NB4 (cell line): ENCODE data around the gene LZTFL1.

Source experiments
- DNase-seq: peaks from one replicate; pipeline ENCODE4 v3.0.0; 2010; ENCODE audit warnings: low read depth
- H3K4me3 ChIP-seq: one replicate; pipeline ENCODE4 v1.5.1; 2011; ENCODE audit warnings: mild to moderate bottlenecking, low read depth, low read length, moderate library complexity
- MYC ChIP-seq: IDR thresholded peaks from 2 replicates; pipeline ENCODE4 v1.6.1; 2011; ENCODE audit warnings: low read depth, low read length
- POLR2A ChIP-seq: IDR thresholded peaks from 2 replicates; pipeline ENCODE4 v1.6.1; 2011; ENCODE audit warnings: mild to moderate bottlenecking; ENCODE audit not compliant: insufficient read length; ENCODE audit errors: extremely low read depth
- TF ChIP-seq, protein P1 (sequence below): IDR thresholded peaks from 2 replicates; pipeline ENCODE4 v1.6.1; 2011; ENCODE audit warnings: low read depth, low read length
- TF ChIP-seq, protein P2 (sequence below): IDR thresholded peaks from one replicate; pipeline ENCODE4 v1.5.1; 2012; ENCODE audit warnings: low read depth, low read length

LZTFL1 gene

DNA sequence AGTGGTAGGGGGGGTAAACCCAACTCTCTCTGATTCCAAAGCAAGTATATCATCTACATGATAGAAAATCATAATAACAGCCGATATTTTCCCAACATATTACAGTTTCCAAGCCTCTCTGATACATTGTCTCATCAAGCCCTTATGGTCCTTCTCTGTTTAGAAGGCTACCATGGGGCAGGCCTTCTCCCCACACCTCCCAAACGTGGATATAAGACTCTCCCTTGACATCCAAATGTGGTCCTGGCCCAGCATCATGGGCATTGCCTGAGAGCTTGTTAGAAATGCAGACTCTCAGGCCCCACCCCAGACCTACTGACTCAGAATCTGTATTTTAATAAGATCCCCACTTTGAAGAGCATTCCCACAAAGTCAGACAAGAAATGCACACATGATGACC lies 26.7 kb upstream of the LZTFL1 start:
- TF ChIP-seq, protein P1, sequence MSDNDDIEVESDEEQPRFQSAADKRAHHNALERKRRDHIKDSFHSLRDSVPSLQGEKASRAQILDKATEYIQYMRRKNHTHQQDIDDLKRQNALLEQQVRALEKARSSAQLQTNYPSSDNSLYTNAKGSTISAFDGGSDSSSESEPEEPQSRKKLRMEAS, result no peak
- TF ChIP-seq, protein P2, sequence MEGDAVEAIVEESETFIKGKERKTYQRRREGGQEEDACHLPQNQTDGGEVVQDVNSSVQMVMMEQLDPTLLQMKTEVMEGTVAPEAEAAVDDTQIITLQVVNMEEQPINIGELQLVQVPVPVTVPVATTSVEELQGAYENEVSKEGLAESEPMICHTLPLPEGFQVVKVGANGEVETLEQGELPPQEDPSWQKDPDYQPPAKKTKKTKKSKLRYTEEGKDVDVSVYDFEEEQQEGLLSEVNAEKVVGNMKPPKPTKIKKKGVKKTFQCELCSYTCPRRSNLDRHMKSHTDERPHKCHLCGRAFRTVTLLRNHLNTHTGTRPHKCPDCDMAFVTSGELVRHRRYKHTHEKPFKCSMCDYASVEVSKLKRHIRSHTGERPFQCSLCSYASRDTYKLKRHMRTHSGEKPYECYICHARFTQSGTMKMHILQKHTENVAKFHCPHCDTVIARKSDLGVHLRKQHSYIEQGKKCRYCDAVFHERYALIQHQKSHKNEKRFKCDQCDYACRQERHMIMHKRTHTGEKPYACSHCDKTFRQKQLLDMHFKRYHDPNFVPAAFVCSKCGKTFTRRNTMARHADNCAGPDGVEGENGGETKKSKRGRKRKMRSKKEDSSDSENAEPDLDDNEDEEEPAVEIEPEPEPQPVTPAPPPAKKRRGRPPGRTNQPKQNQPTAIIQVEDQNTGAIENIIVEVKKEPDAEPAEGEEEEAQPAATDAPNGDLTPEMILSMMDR, result no peak
- no peak for TF ChIP-seq MYC
- TF ChIP-seq POLR2A, result no peak
- no peak for DNase-seq
- H3K4me3 ChIP-seq, result no peak overlapping the region

DNA sequence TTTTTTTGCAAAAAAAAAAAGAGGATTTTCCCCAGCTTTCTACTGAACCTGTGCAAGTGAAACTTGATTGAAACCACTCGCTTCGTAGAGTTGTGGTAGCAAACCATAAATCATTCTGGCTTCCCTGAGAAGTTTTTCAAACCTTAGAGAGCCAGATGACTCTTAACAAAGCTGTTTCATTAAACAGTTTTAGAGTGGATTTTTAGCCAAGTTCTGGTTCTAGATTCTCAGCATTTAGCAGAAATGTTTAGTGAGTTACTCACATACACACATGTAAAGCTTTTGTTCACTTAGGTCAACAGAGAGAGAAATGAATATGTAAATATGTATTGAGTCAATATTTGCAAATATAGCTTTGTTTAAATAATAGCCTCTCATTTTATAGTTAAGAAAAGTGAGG lies 26.3 kb upstream of the LZTFL1 start:
- DNase-seq, result no peak
- no peak overlapping the region for H3K4me3 ChIP-seq
- TF ChIP-seq, protein P2, result no peak
- TF ChIP-seq MYC (no peak), POLR2A (no peak)
- TF ChIP-seq, protein P1, result no peak

DNA sequence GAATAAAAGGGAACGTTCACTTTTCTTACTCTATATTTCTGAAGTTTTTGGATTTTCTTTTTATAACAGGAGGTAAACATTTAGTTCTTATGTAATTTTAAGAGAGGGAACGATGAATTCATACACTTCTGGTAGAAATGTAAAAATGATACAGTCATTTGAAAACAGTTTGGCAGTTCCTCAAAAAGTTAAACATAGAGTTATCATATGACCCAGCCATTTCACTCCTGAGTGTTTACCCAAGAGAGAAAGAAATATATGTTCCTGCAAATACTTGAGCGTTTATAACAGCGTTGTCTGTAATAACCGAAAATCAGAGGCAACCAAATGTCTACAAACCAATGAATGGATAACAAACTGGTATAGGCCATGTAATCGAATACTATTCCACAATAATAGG lies 23.6 kb upstream of the LZTFL1 start:
- H3K4me3 ChIP-seq, result no peak overlapping the region
- TF ChIP-seq POLR2A, result no peak
- TF ChIP-seq MYC, result no peak
- TF ChIP-seq, protein P1, result no peak
- TF ChIP-seq, protein P2, result no peak
- no peak for DNase-seq

DNA sequence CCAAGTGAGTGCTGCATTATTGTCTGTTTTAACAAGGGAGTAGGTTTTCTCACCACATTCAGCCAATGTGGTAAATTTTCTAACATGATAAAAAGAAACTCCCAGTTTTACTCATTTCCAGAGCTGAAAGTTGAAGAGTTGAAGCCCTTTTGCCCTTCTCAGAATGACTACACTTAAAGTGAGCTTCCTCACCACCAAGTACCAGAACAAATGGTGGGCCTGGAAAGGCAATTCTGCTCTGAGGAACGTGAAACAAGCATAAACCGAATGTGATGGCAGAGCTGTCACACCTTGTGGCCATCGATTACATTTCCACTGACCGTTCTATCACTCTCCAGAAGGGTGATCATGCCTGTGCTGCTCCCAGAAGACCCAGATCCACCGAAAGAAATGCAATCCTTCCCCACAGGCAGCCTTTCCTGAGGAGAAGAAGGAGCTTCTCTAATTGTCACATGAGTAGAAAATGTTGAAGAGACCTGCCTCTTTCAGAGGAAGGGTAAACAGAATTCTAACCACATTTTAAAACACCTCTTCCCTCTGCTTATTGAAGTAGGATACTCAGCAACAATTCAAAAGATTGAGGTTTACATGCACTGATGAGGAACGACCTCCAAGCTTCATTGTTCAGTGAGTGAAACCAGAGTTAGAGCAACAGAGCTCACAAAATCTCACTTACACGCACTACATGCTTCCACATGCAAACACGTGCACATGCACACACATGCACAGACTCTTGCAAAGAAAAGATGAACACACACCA lies 23.0 kb upstream of the LZTFL1 start:
- H3K4me3 ChIP-seq, result no peak overlapping the region
- TF ChIP-seq MYC, result no peak
- TF ChIP-seq, protein P1, result no peak
- TF ChIP-seq, protein P2, result no peak
- no peak for TF ChIP-seq POLR2A
- DNase-seq, result no peak

DNA sequence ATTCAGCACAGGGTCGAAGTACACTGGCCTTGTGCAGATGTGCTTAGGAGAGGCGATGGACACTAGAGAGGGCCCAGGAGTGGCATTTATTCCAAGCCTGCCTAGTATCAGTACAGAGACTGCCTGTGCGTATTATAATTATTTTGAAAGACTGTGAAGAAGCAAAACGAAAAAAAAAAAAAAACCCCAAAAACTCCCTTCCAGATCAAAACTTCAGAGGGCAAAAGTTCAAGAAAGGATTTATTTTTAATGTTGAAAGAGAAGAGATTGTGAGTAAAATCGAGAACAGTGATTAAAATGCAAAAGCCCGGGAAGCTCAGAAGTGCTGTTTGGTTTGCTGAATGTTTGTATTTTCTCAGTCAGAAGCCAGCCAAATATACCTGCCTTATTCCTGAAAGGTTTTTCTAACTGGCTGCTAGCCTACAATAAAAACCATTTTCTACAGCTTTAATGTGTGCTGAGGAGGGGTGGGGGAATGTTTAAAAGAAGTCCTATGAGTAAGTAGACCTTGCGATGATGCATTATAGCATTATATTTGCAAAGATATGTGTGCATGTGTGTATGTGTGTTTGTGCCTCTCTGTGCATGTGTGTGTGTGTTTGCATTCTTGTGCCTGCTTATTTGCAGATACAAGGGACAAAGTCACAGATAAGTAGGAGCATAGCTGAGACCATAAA lies 19.3 kb upstream of the LZTFL1 start:
- no peak for DNase-seq
- H3K4me3 ChIP-seq, result no peak overlapping the region
- TF ChIP-seq POLR2A (no peak), MYC (no peak)
- TF ChIP-seq, protein P2, result no peak
- TF ChIP-seq, protein P1, result no peak
